Mesenchymal stem cell (in vitro differentiated cells and primary cell): ENCODE measurements around the gene NOTCH3.

Experiments used
- DNase-seq: peaks from one replicate; pipeline ENCODE4 v3.0.0-alpha.2; 2013
- H2AFZ ChIP-seq: one replicate; pipeline ENCODE4 v1.6.1; 2013; ENCODE audit warnings: low read depth, mild to moderate bottlenecking, control low read depth, inconsistent platforms, low read length, moderate library complexity
- H2AK5ac ChIP-seq: 2 replicates; pipeline ENCODE4 v1.6.1; 2013; ENCODE audit warnings: low read length, moderate library complexity, mild to moderate bottlenecking, inconsistent platforms; ENCODE audit not compliant: severe bottlenecking
- H2BK120ac ChIP-seq: one replicate; pipeline ENCODE4 v1.6.1; 2013; ENCODE audit warnings: low read depth, mild to moderate bottlenecking, inconsistent platforms, low read length, moderate library complexity
- H2BK12ac ChIP-seq, 2 experiments: one replicate each; pipeline ENCODE4 v1.6.1; 2013; ENCODE audit warnings: inconsistent platforms in 2 of 2, low read length in 2 of 2, mild to moderate bottlenecking in 2 of 2, moderate library complexity in 2 of 2, control low read depth in 1 of 2
- H2BK15ac ChIP-seq: one replicate; pipeline ENCODE4 v1.6.1; 2013; ENCODE audit warnings: mild to moderate bottlenecking, low read depth, inconsistent platforms; ENCODE audit not compliant: poor library complexity, severe bottlenecking
- H2BK5ac ChIP-seq: 2 replicates; pipeline ENCODE4 v1.6.1; 2013; ENCODE audit warnings: low read depth, mild to moderate bottlenecking, low read length, control low read depth, inconsistent platforms; ENCODE audit not compliant: poor library complexity, severe bottlenecking
- H3K14ac ChIP-seq, 2 experiments: one replicate each; pipeline ENCODE4 v1.6.1; 2013; ENCODE audit warnings: inconsistent platforms in 2 of 2, low read length in 2 of 2, control low read depth in 1 of 2, mild to moderate bottlenecking in 1 of 2, moderate library complexity in 1 of 2
- H3K18ac ChIP-seq, 2 experiments: one replicate each; pipeline ENCODE4 v1.6.1; 2013; ENCODE audit warnings: inconsistent platforms in 2 of 2, low read length in 2 of 2, control low read depth in 1 of 2, low read depth in 1 of 2, mild to moderate bottlenecking in 1 of 2
- H3K23ac ChIP-seq, 2 experiments: one replicate each; pipeline ENCODE4 v1.6.1; 2013; ENCODE audit warnings: inconsistent platforms in 2 of 2, low read length in 2 of 2, mild to moderate bottlenecking in 2 of 2, moderate library complexity in 2 of 2, control low read depth in 1 of 2
- H3K27ac ChIP-seq: 2 replicates; pipeline ENCODE4 v1.5.1; 2013; ENCODE audit warnings: mild to moderate bottlenecking, moderate library complexity, low read length, control low read depth, inconsistent platforms; ENCODE audit not compliant: poor library complexity, severe bottlenecking
- H3K27me3 ChIP-seq, 2 experiments: 2 replicates each; pipeline versions ENCODE4 v1.6.1 to v1.7.0; 2013; ENCODE audit warnings: low read length in 2 of 2, mild to moderate bottlenecking in 2 of 2, moderate library complexity in 2 of 2, control low read depth in 1 of 2, inconsistent platforms in 1 of 2; ENCODE audit not compliant: control insufficient read depth in 1 of 2, insufficient read depth in 1 of 2
- H3K36me3 ChIP-seq, 2 experiments: 2 replicates each; pipeline versions ENCODE4 v1.6.1 to v1.7.0; 2013; ENCODE audit warnings: low read length in 2 of 2, control low read depth in 1 of 2, inconsistent platforms in 1 of 2, low read depth in 1 of 2, mild to moderate bottlenecking in 1 of 2; ENCODE audit not compliant: insufficient read depth in 2 of 2, control insufficient read depth in 1 of 2
- H3K4ac ChIP-seq, 2 experiments: one replicate each; pipeline ENCODE4 v1.6.1; 2013; ENCODE audit warnings: inconsistent platforms in 2 of 2, low read length in 2 of 2, mild to moderate bottlenecking in 2 of 2, moderate library complexity in 2 of 2, control low read depth in 1 of 2, low read depth in 1 of 2
- H3K4me1 ChIP-seq: 2 replicates; pipeline ENCODE4 v1.6.1; 2013; ENCODE audit warnings: low read depth, low read length, control low read depth; ENCODE audit not compliant: control insufficient read depth, insufficient read depth
- H3K4me2 ChIP-seq: 2 replicates; pipeline ENCODE4 v1.6.1; 2013; ENCODE audit warnings: low read length, mild to moderate bottlenecking, inconsistent platforms; ENCODE audit not compliant: poor library complexity, severe bottlenecking
- H3K4me3 ChIP-seq, 2 experiments: 2 replicates each; pipeline versions ENCODE4 v1.5.1 to v1.7.0; 2013; ENCODE audit warnings: low read length in 2 of 2, mild to moderate bottlenecking in 2 of 2, control low read depth in 1 of 2, low read depth in 1 of 2; ENCODE audit not compliant: insufficient read depth in 1 of 2
- H3K79me1 ChIP-seq: replicated peaks from 2 replicates; pipeline ENCODE4 v1.6.1; 2013; ENCODE audit warnings: mild to moderate bottlenecking, control low read depth, low read length, inconsistent platforms; ENCODE audit not compliant: poor library complexity, severe bottlenecking
- H3K9ac ChIP-seq: 2 replicates; pipeline ENCODE4 v1.7.0; 2013; ENCODE audit warnings: mild to moderate bottlenecking, low read length, moderate library complexity
- H3K9me3 ChIP-seq: 2 replicates; pipeline ENCODE4 v1.7.0; 2013; ENCODE audit warnings: mild to moderate bottlenecking, low read length; ENCODE audit not compliant: control insufficient read depth
- H4K8ac ChIP-seq: one replicate; pipeline ENCODE4 v1.6.1; 2013; ENCODE audit warnings: inconsistent platforms, mild to moderate bottlenecking, low read length, moderate library complexity
- H4K91ac ChIP-seq: one replicate; pipeline ENCODE4 v1.6.1; 2013; ENCODE audit warnings: mild to moderate bottlenecking, low read length, inconsistent platforms
- WGBS: methylation state at CpG from one replicate; pipeline ENCODE4 v1.1.7; 2013; ENCODE audit warnings: mixed read lengths; 5-methylcytosine and 5-hydroxymethylcytosine counted together

Gene NOTCH3

GRCh38 chr19:15194938-15195337 lies 5.9 kb downstream of the NOTCH3 start:
- H3K4me2 ChIP-seq: no peak overlapping the region
- no peak overlapping the region for H2BK15ac ChIP-seq
- H2BK12ac ChIP-seq: no peak overlapping the region
- H2AK5ac ChIP-seq: no peak overlapping the region
- peaks cover 3 to 27% of the 10 kb centered on the region in 2 experiments for H3K27me3 ChIP-seq
- DNase-seq: no peak
- H3K23ac ChIP-seq: no peak overlapping the region
- peak overlapping the region; percentile 34 for H4K91ac ChIP-seq
- 87% methylated on average over 6 of the region's 6 CpGs for WGBS
- peaks cover 9 to 17% of the 10 kb centered on the region in 2 experiments for H3K36me3 ChIP-seq
- H3K27ac ChIP-seq: no peak overlapping the region
- H3K14ac ChIP-seq: no peak overlapping the region
- H3K4me3 ChIP-seq: peak overlapping the region in 1 of 2 experiments; percentile 41
- no peak overlapping the region for H2BK120ac ChIP-seq
- peaks cover 28% of the 10 kb centered on the region for H3K4me1 ChIP-seq
- no peak overlapping the region for H3K18ac ChIP-seq
- peak overlapping the region; percentile 57 for H3K9ac ChIP-seq
- H3K79me1 ChIP-seq: no peaks in the 10 kb centered on the region
- H3K4ac ChIP-seq: no peak overlapping the region
- no peaks in the 10 kb centered on the region for H3K9me3 ChIP-seq
- H2BK5ac ChIP-seq: no peak overlapping the region
- peak overlapping the region; percentile 27 for H4K8ac ChIP-seq
- no peak overlapping the region for H2AFZ ChIP-seq

GRCh38 chr19:15191982-15192381 lies 8.8 kb downstream of the NOTCH3 start:
- peaks cover 0 to 22% of the 10 kb centered on the region in 2 experiments for H3K27me3 ChIP-seq
- no peak overlapping the region for H2BK15ac ChIP-seq
- no peak overlapping the region for H3K23ac ChIP-seq
- peaks cover 14% of the 10 kb centered on the region for H3K4me1 ChIP-seq
- no peak overlapping the region for H3K27ac ChIP-seq
- no peak overlapping the region for H2BK120ac ChIP-seq
- no peak overlapping the region for H3K4ac ChIP-seq
- H3K9me3 ChIP-seq: no peaks in the 10 kb centered on the region
- no peak overlapping the region for H3K9ac ChIP-seq
- no peak overlapping the region for H3K4me2 ChIP-seq
- no peak overlapping the region for H4K8ac ChIP-seq
- peaks cover 12 to 20% of the 10 kb centered on the region in 2 experiments for H3K36me3 ChIP-seq
- H3K14ac ChIP-seq: no peak overlapping the region
- H2AK5ac ChIP-seq: no peak overlapping the region
- no peak overlapping the region for H3K4me3 ChIP-seq
- H3K79me1 ChIP-seq: no peaks in the 10 kb centered on the region
- no peak for DNase-seq
- no peak overlapping the region for H2BK12ac ChIP-seq
- 97% methylated on average over 17 of the region's 18 CpGs for WGBS
- H4K91ac ChIP-seq: no peak overlapping the region
- H2AFZ ChIP-seq: no peak overlapping the region
- H2BK5ac ChIP-seq: no peak overlapping the region
- no peak overlapping the region for H3K18ac ChIP-seq

- WGBS: 96% methylated on average over 18 of the region's 18 CpGs
- H3K4me1 ChIP-seq: peaks cover 14% of the 10 kb centered on the region
- no peak overlapping the region for H3K18ac ChIP-seq
Measured at GRCh38 chr19:15191514-15191913, 9.3 kb downstream of the NOTCH3 start.

GRCh38 chr19:15188851-15189250 lies 11.9 kb downstream of the NOTCH3 start:
- H3K4me3 ChIP-seq: no peak overlapping the region
- H3K4me2 ChIP-seq: no peak overlapping the region
- H2AK5ac ChIP-seq: no peak overlapping the region
- H2BK12ac ChIP-seq: no peak overlapping the region
- no peak overlapping the region for H3K23ac ChIP-seq
- H3K9me3 ChIP-seq: no peaks in the 10 kb centered on the region
- no peak for DNase-seq
- no peak overlapping the region for H3K27ac ChIP-seq
- 92% methylated on average over 24 of the region's 24 CpGs for WGBS
- no peak overlapping the region for H4K91ac ChIP-seq
- peak overlapping the region in 1 of 2 experiments; percentile 28 for H3K14ac ChIP-seq
- H2AFZ ChIP-seq: no peak overlapping the region
- no peak overlapping the region for H2BK15ac ChIP-seq
- no peaks in the 10 kb centered on the region for H3K79me1 ChIP-seq
- H4K8ac ChIP-seq: no peak overlapping the region
- H3K9ac ChIP-seq: no peak overlapping the region
- H3K4ac ChIP-seq: no peak overlapping the region
- peaks cover 16 to 31% of the 10 kb centered on the region in 2 experiments for H3K36me3 ChIP-seq
- H3K4me1 ChIP-seq: peaks cover 1% of the 10 kb centered on the region
- H3K27me3 ChIP-seq: no peaks in the 10 kb centered on the region
- H2BK5ac ChIP-seq: no peak overlapping the region
- no peak overlapping the region for H3K18ac ChIP-seq
- no peak overlapping the region for H2BK120ac ChIP-seq

More at GRCh38 chr19:15191514-15191913, 9.3 kb downstream of the NOTCH3 start:
- Histone ChIP-seq H3K4me2 (no peak overlapping the region), H2BK15ac (no peak overlapping the region), H3K79me1 (no peaks in the 10 kb centered on the region), H4K91ac (no peak overlapping the region), H3K36me3 (peaks cover 16 to 25% of the 10 kb centered on the region in 2 experiments), H3K4me3 (no peak overlapping the region), H3K23ac (no peak overlapping the region), H3K4ac (no peak overlapping the region), H2BK12ac (no peak overlapping the region), H3K14ac (no peak overlapping the region), H2BK5ac (no peak overlapping the region), H2BK120ac (no peak overlapping the region), H2AFZ (no peak overlapping the region), H3K9ac (no peak overlapping the region), H2AK5ac (no peak overlapping the region), H3K27me3 (peaks cover 0 to 18% of the 10 kb centered on the region in 2 experiments), H4K8ac (no peak overlapping the region), H3K27ac (no peak overlapping the region), H3K9me3 (no peaks in the 10 kb centered on the region)
- DNase-seq: no peak
